ENCODE measurements around the gene RAC3.

Gene RAC3

DNA sequence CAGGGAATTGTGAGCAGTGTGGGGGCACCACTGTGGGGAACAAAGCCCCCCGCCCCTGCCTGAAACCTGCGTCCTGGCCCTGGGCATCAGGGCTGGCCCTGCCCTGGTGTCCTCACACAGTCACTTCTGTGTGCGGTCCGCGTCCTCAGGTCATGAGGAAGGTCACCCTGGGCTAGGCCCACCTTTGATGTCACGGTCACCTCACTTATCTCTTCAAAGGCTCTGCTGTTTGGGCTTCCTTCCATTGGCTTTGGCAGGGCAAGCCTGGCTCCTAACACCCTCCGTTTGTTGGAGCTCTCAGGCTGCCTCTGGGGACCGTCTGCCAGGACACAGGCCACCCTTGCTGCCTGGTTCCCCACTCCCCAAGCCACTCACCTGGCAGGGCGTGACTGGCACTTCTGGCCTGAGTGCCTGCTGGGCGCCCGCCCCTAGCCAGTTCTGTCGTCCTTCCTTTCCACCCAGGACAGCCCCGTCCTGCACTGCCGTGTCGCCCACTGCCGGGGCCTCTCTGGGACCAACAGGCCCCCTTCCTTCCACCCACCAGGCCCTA lies 17.6 kb upstream of the RAC3 start:
- DNase-seq = no peak

GRCh38 chr17:82014432-82014831 lies 17.0 kb upstream of the RAC3 start:
- no peak for DNase-seq

DNA sequence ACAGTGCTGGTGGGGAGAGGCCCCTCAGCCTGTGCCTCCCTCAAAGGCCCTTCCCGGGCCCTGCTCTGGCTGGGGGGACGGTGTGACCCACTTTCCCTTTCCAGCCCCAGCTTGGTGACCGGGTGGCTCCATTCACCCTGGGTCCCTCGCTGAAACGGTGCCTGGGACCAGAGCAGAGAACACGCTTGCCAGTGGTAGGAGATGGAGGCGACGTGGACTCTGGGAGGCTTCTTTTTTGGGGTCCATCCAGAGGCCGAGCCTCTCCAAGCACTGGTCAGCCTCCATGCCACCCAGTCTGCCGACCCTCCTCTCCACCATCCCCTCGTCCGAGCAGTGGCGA lies 16.5 kb upstream of the RAC3 start:
- no peak for DNase-seq

GRCh38 chr17:82015311-82015971 lies 16.0 kb upstream of the RAC3 start:
- no peak for DNase-seq

DNA sequence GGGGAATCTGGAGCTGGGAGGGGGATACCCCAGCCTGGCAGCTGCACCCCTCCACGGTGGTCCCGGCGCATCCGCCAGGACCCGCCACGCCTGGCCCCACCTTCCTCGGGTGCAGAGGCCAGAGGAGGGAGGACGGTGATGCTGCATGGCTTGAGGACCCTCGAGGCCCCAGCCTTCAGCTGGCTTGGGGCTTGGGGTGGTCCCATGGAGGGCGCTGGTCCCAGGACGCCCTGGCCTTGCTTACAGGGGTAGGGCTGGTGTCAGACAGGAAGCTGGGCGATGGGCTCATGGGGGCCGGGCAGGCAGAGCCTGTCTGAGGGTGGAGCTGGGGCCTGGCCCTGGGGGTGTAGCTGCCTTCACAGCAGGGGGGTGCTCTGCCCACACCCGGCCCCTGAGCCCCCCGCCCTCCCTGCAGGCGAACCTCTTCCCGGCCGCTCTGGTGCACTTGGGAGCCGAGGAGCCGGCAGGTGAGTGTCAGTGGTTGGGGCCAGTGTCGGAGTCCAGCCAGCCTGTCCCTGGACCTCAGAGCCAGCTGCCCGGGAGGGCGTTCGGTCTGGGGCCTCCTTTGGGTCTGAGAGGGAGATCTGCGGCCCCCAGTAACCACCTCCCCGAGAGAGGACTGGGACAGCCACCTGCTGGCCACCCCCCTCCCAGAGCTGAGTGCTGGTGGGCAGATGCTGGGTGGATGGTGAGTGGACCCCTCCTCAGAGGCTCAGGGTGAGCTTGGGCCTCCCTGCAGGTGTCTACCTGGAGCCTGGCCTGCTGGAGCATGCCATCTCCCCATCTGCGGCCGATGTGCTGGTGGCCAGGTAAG lies 15.2 kb upstream of the RAC3 start:
- no peak for DNase-seq

GRCh38 chr17:82016875-82017459 lies 14.5 kb upstream of the RAC3 start:
- DNase-seq = no peak

- no peak for DNase-seq
These were observed 13.8 kb upstream of the RAC3 start for GRCh38 chr17:82017612-82018151.

DNA sequence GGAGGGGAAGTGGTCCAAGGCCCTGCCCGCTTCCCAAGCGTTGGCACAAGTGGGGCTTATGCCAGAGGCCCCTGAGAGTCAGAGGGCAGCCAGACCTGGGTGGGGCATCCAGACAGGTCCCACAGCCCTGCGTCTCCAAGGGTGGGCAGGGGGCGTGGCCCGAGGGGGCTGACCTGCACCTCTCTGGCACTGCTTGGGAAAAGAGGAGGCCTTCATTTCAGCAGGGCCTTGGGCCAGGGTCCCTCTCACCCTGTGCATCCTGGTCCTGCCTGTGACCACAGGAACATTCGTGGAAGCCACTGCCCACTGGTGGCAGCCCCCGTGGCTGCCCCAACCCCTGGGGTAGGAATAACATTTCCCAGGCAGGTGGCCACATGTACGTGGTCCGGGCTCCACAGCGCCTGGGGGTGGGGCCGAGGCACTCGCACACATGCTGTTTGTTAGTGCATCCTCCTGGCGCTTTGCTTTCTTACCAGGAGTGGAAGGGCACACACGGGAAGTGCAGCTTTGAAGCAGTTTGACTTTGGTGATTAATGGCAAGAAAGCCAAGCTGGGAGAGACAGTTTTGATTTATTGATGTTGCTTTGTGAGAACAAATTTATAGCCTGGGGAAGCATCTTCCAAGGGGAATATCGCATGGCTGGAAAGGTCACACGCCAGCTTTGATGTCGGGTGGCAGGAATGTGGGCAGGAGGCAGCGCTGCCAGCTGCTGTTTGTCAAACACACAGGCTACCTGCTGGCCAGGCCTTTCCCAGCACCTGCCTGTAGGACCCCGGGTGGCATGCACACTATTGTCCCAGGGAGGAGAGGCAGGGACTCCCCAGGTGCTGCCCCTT lies 13.1 kb upstream of the RAC3 start:
- no peak for DNase-seq

- no peak for DNase-seq
These were observed 12.3 kb upstream of the RAC3 start for GRCh38 chr17:82018989-82019689.

DNA sequence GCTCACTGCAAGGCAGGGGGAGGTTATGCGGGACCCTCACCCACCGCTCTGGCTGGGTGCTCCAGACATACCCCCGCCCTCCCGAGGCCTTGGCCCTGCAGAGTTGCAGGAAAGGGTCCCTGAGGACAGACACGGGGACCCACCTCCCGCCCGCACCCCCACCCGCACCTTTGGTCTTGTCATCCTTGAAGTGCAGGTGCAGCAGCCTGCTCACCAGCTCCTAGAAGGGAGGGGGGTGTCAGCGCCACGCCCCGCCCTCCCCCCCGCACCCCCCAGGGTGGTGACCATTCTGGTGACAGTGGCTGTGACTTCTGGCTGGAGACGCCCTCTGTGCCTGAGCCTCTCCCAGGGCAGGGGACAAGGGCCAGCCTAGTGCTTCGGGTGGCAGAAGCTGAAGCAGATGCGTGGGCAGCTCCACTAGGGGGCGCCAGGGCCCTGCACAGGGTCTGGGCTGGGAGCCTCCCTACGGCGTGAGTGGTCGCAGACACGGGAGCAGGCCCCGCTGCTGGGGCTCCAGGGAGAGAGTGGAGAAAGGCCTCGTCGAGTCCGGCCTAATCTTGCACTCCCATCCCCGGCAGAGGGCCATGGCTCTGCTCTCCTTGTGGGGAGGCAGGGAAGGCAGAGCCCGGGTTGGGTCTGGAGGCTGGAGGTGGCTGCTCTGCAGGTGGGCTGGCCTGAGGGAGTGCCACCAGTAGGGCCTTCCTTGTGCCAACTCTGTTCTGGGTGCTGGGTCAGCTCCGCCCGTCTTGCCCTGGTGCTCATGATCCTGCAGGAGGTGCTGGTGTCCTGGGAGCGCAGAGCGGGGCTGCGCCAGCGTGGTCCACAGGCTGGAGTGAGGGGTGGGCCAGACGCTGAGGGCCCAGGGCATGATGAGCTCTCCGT lies 11.5 kb upstream of the RAC3 start:
- DNase-seq = no peak

- no peak for DNase-seq
These were observed 10.8 kb upstream of the RAC3 start for GRCh38 chr17:82020572-82021106.

DNA sequence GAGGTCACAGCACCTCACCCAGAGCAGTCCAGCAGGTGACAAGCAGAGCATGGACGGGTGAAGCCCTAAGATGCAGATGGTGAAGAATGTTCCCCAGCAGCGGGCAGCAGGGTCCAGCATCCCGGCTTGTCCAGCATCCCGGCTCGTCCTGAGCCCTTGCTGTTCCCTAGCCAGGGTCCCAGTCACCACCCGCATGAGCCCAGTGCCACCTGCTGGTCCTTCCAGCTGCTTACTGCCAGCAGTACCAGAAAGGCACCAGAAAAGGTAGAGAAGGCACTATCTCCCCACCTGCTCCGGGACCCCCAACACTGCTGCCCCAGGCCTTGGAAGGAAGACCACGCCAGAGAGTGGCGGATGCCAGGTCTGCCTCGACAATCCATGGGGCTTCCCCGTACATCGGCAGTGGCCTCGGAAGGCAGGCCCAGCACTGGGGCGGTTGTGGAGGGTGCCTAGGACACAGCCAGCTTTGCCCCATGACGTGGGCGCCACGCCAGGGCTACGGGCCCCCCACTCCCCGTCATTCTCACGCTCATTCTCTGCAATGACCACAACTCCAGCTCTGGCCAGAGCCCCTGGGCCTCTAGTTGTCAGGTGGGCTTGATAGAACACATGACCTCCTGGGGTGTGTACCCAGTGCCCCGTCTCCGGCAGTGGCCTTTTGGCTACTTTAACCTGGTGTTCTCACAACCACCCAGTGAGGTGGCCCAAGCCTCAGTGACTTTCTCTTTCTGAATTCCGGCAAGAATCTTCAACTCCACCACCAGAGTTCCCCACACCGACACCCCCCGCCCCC lies 10.2 kb upstream of the RAC3 start:
- peak; percentile 81 for DNase-seq

GRCh38 chr17:82021900-82022309 lies 9.6 kb upstream of the RAC3 start:
- DNase-seq = no peak

GRCh38 chr17:82022310-82022980 lies 9.0 kb upstream of the RAC3 start, which contains the start of gene CENPX:
Gene CENPX (minus strand): TSS chr17:82022878. CDS start chr17:82022861, 17 bp downstream.
- no peak for DNase-seq

- DNase-seq = peak; percentile 100
These were observed 8.5 kb upstream of the RAC3 start, which contains the start of gene LRRC45 for GRCh38 chr17:82022981-82023446. Gene LRRC45 (plus strand): TSS chr17:82023305. CDS start chr17:82023644, 339 bp downstream.

DNA sequence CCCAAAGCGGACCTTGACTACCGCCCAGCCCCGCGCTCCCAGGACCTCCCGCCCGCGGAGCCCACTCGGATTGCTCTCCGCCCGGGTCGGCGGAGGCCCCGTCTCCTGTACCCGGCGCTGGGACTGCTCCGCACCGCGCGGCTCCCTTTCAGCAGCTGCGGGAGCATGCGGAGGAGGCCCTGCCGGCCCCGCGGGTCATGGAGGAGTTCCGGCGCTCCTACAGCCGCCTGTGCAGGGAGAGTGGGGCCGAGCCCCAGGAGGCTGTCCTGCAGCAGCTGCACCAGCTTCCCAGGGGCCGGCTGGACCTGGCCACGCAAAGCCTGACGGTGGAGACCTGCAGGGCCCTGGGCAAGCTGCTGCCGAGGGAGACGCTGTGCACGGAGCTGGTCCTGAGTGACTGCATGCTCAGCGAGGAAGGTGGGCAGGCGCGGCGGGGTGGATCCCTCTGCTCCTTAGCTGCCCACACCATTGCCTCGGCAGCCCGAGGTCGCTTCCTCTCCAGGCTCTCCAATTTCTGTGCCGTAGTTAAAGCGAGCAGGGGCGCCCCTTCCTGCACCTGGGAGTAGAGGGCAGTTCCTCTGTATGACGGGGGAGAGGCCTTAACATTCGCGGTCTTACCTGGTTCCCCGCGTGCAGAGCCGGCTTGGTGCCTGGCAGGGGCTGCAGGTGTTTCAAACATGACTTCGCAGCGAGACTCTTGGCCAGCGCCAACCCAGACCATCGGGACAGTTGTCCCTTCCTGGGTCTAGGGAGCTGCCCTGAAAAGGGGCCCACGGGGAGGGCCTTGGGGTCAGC lies 7.8 kb upstream of the RAC3 start:
- DNase-seq = no peak

DNA sequence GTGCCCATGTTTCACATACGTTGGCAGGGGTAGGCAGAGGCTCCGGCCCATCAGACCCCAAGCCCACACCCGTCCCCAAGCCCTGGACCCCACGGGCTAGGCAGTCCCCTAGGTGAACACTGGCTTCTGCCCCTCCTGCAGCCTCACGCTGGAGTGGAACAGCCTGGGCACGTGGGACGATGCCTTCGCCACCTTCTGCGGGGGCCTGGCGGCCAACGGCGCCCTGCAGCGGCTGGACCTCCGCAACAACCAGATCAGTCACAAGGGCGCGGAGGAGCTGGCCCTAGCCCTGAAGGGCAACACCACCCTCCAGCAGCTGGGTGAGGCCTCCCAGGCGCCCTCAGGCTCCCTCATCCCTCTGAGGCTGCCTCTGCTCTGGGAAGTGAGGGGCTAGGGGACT lies 6.6 kb upstream of the RAC3 start:
- DNase-seq = no peak
